CD14-positive monocyte (primary cell): ENCODE data around the gene PLCB2. TPM values are rescaled to one million over a fixed set of nuclear protein-coding genes. Genes with fewer than 3 reads are reported as not detected.
A peak's percentile ranks its signal among the peaks of the same experiment; 100 is the strongest.

Source experiments
- DNase-seq, 3 donors: peaks; one replicate each; pipeline ENCODE4 v3.0.0-alpha.2; 2011 to 2022
- H2AFZ ChIP-seq: 2 replicates; pipeline ENCODE4 v1.6.0; 2012; ENCODE audit warnings: mild to moderate bottlenecking, low read depth, low read length, inconsistent platforms; ENCODE audit not compliant: insufficient read depth, poor library complexity, severe bottlenecking
- H3K27ac ChIP-seq, 2 donors: 1 replicate in 1 of 2; 2 replicates in 1 of 2; pipeline ENCODE4 v1.5.1; 2012 to 2013; ENCODE audit warnings: low read length in 2 of 2, control low read depth in 1 of 2, inconsistent platforms in 1 of 2, low read depth in 1 of 2, mild to moderate bottlenecking in 1 of 2
- H3K27me3 ChIP-seq, 2 donors: one replicate each; pipeline versions ENCODE4 v1.6.0 to v1.6.1; 2011 to 2013; ENCODE audit warnings: low read length in 2 of 2; ENCODE audit not compliant: control insufficient read depth in 2 of 2, insufficient read depth in 2 of 2
- H3K36me3 ChIP-seq, 2 donors: replicated peaks in 1 of 2; 1 replicate in 1 of 2; 2 replicates in 1 of 2; pipeline versions ENCODE4 v1.5.1 to v1.6.1; 2012 to 2013; ENCODE audit warnings: low read length in 2 of 2, control low read depth in 1 of 2, inconsistent platforms in 1 of 2, mild to moderate bottlenecking in 1 of 2; ENCODE audit not compliant: insufficient read depth in 2 of 2, control insufficient read depth in 1 of 2
- H3K4me1 ChIP-seq, 2 donors: 1 replicate in 1 of 2; 2 replicates in 1 of 2; pipeline versions ENCODE4 v1.5.1 to v1.6.1; 2012 to 2013; ENCODE audit warnings: low read length in 2 of 2, control low read depth in 1 of 2, inconsistent platforms in 1 of 2, mild to moderate bottlenecking in 1 of 2, moderate library complexity in 1 of 2; ENCODE audit not compliant: insufficient read depth in 2 of 2, control insufficient read depth in 1 of 2
- H3K4me2 ChIP-seq: replicated peaks from 2 replicates; pipeline ENCODE3; 2012; ENCODE audit warnings: low read length, moderate library complexity, mild to moderate bottlenecking; ENCODE audit not compliant: poor library complexity, severe bottlenecking; ENCODE audit errors: extremely low read depth
- H3K4me3 ChIP-seq, 3 experiments: fragments of 200-600 bp in 1 of 3; sonication (generic) in 1 of 3; replicated peaks in 1 of 3; 1 replicate in 2 of 3; 2 replicates in 1 of 3; pipeline ENCODE4 v1.5.1; 2011 to 2013; ENCODE audit warnings: low read length in 3 of 3, mild to moderate bottlenecking in 3 of 3, control low read depth in 2 of 3, low read depth in 2 of 3, inconsistent platforms in 1 of 3, moderate library complexity in 1 of 3
- H3K79me2 ChIP-seq: 2 replicates; pipeline ENCODE4 v1.6.0; 2012; ENCODE audit warnings: mild to moderate bottlenecking, control low read depth, inconsistent platforms, low read length, moderate library complexity; ENCODE audit not compliant: insufficient read depth
- H3K9ac ChIP-seq: 2 replicates; pipeline ENCODE4 v1.6.0; 2017; ENCODE audit warnings: low read length, mild to moderate bottlenecking; ENCODE audit not compliant: insufficient read depth, poor library complexity, severe bottlenecking
- H3K9me3 ChIP-seq, 2 donors: replicated peaks in 1 of 2; 1 replicate in 1 of 2; 2 replicates in 1 of 2; pipeline versions ENCODE4 v1.5.1 to v1.6.1; 2012 to 2013; ENCODE audit warnings: low read length in 2 of 2, control low read depth in 1 of 2; ENCODE audit not compliant: control insufficient read depth in 1 of 2, insufficient read depth in 1 of 2
- H4K20me1 ChIP-seq: 2 replicates; pipeline ENCODE4 v1.6.0; 2012; ENCODE audit warnings: mild to moderate bottlenecking, low read length, control low read depth, moderate library complexity; ENCODE audit not compliant: insufficient read depth
- H3K27ac Mint-ChIP-seq, 7 donors: one replicate each; pipeline ENCODE4 v1.8.0; 2020; ENCODE audit warnings: mild to moderate bottlenecking in 7 of 7, mixed read lengths in 7 of 7, moderate library complexity in 6 of 7, inconsistent platforms in 2 of 7
- H3K27me3 Mint-ChIP-seq, 3 donors: one replicate each; pipeline ENCODE4 v1.8.0; 2021 to 2022; ENCODE audit warnings: low read depth in 3 of 3, mild to moderate bottlenecking in 3 of 3, mixed read lengths in 3 of 3, moderate library complexity in 3 of 3, inconsistent platforms in 1 of 3
- H3K36me3 Mint-ChIP-seq, 2 donors: one replicate each; pipeline ENCODE4 v1.8.0; 2020; ENCODE audit warnings: mixed read lengths in 2 of 2, inconsistent platforms in 1 of 2, mild to moderate bottlenecking in 1 of 2
- H3K4me1 Mint-ChIP-seq: one replicate; pipeline ENCODE4 v1.8.0; 2020; ENCODE audit warnings: mild to moderate bottlenecking, mixed read lengths
- H3K4me3 Mint-ChIP-seq, 2 donors: one replicate each; pipeline ENCODE4 v1.8.0; 2020; ENCODE audit warnings: mild to moderate bottlenecking in 2 of 2, mixed read lengths in 2 of 2, moderate library complexity in 1 of 2
- H3K9me3 Mint-ChIP-seq, 7 donors: one replicate each; pipeline ENCODE4 v1.8.0; 2020 to 2022; ENCODE audit warnings: mixed read lengths in 7 of 7, mild to moderate bottlenecking in 6 of 7, moderate library complexity in 6 of 7, inconsistent platforms in 2 of 7
- CTCF ChIP-seq: fragments of 200-600 bp; IDR thresholded peaks from one replicate; pipeline ENCODE4 v1.8.0; 2022; ENCODE audit warnings: antibody characterized with exemption, mild to moderate bottlenecking
- WGBS: methylation state at CpG from one replicate; pipeline ENCODE4 v1.1.5; 2013; ENCODE audit warnings: missing lambda C conversion rate; ENCODE audit not compliant: insufficient coverage; 5-methylcytosine and 5-hydroxymethylcytosine counted together
- intact Hi-C, 2 donors: fragments of 100-400 bp; cut with micrococcal nuclease; formaldehyde crosslinking; loops; one replicate each; pipeline versions ENCODE4 v1.15.0 to v1.15.1; 2023
- polyA plus RNA-seq, 3 donors: library from polyadenylated mRNA; depleted of rRNA in 1 of 3; unstranded in 2 of 3; stranded (reverse) in 1 of 3; fragments of 300-500 nt in 2 of 3; fragments of >200 nt in 1 of 3; fragmentation: Illumina TruSeq in 2 of 3; gene quantifications; 1 replicate in 2 of 3; 2 replicates in 1 of 3; pipeline ENCODE4 v1.2.3, GENCODE V29; 2012 to 2021

PLCB2 gene
- polyA plus RNA-seq, 3 donors: 56.5 to 1,191 (median 74.5) TPM

GRCh38 chr15:40286794-40287193 lies 20.9 kb downstream of the PLCB2 start:
- H3K36me3 ChIP-seq: peaks cover 50 to 70% of the 10 kb centered on the region in 2 donors
- H2AFZ ChIP-seq: no peak overlapping the region
- H3K27me3 ChIP-seq: peaks cover 0 to 15% of the 10 kb centered on the region in 2 donors
- H3K9ac ChIP-seq: no peak overlapping the region
- H3K27ac ChIP-seq: no peak overlapping the region
- H4K20me1 ChIP-seq: peaks cover 86% of the 10 kb centered on the region
- H3K9me3 ChIP-seq: no peaks in the 10 kb centered on the region
- peaks cover 0 to 6% (median 0%) of the 10 kb centered on the region in 7 donors for H3K9me3 Mint-ChIP-seq
- no peak for DNase-seq
- H3K4me2 ChIP-seq: no peak overlapping the region
- H3K4me1 ChIP-seq: peaks cover 23 to 46% of the 10 kb centered on the region in 2 donors
- intact Hi-C loops: no loop called here
- H3K4me1 Mint-ChIP-seq: peaks cover 34% of the 10 kb centered on the region
- peaks cover 13 to 28% (median 16%) of the 10 kb centered on the region in 3 donors for H3K27me3 Mint-ChIP-seq
- TF ChIP-seq CTCF: no peak
- H3K4me3 ChIP-seq: no peak overlapping the region
- 83% methylated on average over 6 of the region's 7 CpGs for WGBS
- H3K27ac Mint-ChIP-seq: no peak overlapping the region
- H3K36me3 Mint-ChIP-seq: peaks cover 51 to 76% of the 10 kb centered on the region in 2 donors
- no peaks in the 10 kb centered on the region for H3K79me2 ChIP-seq
- no peak overlapping the region for H3K4me3 Mint-ChIP-seq

GRCh38 chr15:40286061-40286532 lies 21.6 kb downstream of the PLCB2 start:
- intact Hi-C loops: no loop called here
- peak overlapping the region in 5 of 7 donors; percentile 58 to 83 (median 70) for H3K27ac Mint-ChIP-seq
- 91% methylated on average over 5 of the region's 7 CpGs for WGBS

More at GRCh38 chr15:40286061-40286532, 21.6 kb downstream of the PLCB2 start:
- peak overlapping the region; percentile 0 to 59 for H3K27ac ChIP-seq
- TF ChIP-seq CTCF: no peak
- peaks cover 14 to 34% (median 21%) of the 10 kb centered on the region in 3 donors for H3K27me3 Mint-ChIP-seq
- H3K36me3 ChIP-seq: peaks cover 45 to 63% of the 10 kb centered on the region in 2 donors
- peaks cover 34% of the 10 kb centered on the region for H3K4me1 Mint-ChIP-seq
- peaks cover 4 to 20% of the 10 kb centered on the region in 2 donors for H3K27me3 ChIP-seq
- peaks cover 26 to 51% of the 10 kb centered on the region in 2 donors for H3K4me1 ChIP-seq
- H3K4me3 Mint-ChIP-seq: no peak overlapping the region
- H3K4me3 ChIP-seq: no peak overlapping the region
- no peaks in the 10 kb centered on the region for H3K9me3 ChIP-seq
- DNase-seq: no peak
- no peak overlapping the region for H2AFZ ChIP-seq
- H3K36me3 Mint-ChIP-seq: peaks cover 49 to 70% of the 10 kb centered on the region in 2 donors
- peaks cover 0 to 8% (median 0%) of the 10 kb centered on the region in 7 donors for H3K9me3 Mint-ChIP-seq
- no peaks in the 10 kb centered on the region for H3K79me2 ChIP-seq
- H3K9ac ChIP-seq: no peak overlapping the region
- H4K20me1 ChIP-seq: peaks cover 79% of the 10 kb centered on the region
- no peak overlapping the region for H3K4me2 ChIP-seq
